ENCODE results near the gene CPXM1.

The CPXM1 gene

DNA sequence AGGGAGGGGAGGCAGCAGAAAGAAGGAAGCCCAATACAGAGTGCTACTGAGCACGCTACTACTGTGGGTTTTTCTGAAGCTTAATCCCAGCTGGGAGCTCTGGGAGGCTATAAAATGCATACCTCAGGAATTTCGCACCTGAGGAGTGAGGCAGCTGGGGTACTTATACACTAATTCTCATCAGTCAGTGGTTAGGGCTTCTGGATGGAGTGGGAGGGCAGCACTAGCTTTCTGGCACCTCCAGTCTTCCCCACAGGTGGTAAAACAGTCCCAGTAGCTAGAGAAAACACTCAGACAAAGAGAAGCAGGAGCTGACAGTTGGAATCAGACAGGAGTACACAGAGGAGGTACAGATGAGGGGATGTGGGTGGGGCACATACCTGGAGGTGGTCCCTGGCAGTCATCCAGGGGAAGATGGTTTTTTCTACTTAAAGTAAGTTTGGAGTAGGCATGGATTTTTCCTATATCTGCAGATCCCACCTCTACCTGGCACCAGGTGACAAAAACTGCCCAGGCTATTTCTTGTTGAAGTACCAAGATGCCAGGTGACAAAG lies 37.8 kb downstream of the CPXM1 start:
- no peak for DNase-seq

- DNase-seq = no peak
These were observed 38.5 kb downstream of the CPXM1 start for GRCh38 chr20:2761885-2762284.

DNA sequence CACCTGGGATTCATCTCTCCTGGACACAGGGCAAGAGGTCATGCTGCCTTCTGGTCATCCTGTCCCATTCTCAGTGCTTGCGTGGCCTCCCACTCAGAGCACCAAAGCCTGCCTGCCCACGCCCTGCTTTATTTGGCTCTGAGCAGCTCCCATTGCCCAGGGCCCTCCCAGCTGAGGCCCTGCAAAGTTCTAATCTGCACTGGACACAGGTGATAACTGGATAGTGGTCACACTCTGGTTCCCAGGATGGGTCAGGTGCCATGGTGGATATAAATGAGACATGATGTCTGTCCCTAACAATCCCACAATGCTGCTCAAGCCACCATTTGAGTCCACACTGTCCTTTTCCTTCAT lies 39.5 kb downstream of the CPXM1 start:
- no peak for DNase-seq

- DNase-seq = no peak
These were observed 40.0 kb downstream of the CPXM1 start for GRCh38 chr20:2760297-2760951.

DNA sequence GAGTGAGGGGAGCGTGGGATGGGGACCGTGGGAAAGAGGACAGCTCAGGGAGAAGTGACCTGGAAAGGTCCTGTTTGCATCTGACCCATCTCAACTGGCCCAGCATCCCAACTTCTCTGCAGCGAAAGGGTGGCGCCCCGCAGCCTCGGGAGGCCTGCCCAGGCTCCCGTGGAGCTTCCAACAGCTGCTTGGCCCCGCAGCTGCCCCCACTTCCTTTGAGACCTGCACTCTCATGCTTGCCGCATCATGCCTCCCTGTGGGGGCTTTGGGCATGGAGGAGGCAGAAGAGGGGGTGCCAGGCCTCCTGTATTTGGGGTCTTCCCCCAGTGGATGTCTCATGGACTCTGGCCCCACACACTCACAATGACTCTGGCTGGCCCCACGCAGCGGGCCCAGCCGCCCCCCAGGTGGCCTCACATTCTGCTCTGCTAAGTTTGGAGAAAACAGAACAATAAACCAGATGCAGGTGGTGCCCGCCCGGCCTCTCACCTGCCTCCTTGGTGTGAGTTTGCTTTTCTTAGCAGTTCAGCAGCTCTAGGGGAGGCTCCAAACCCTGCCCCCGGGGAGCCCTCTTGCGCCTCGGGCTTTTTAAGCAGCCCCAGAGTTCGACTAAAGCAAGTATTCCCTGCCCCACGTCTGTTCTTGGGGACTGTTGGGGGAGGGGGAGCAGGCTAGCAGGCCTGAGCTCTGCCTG lies 40.7 kb downstream of the CPXM1 start:
- DNase-seq = no peak

DNA sequence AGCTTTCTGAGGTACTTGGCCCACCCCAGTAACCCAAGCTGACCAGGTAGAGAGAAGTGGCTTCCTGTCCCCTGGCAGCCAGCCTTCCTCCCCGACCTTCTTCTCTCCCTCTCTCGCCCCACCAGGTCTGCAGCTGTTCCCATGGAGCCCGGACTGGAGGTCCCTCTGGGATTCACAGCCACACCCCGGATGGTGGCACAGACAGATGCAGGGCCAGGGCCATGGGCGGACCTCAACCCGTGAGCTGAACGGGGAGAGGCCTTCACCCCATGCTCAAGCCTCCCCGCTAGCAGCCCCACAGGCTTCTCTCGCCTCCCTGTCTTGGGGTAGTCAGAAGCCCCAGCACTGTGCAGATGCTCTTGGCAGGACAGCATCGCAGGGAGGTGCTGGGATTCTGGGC lies 41.3 kb downstream of the CPXM1 start:
- DNase-seq = no peak

- DNase-seq = no peak
These were observed 42.5 kb downstream of the CPXM1 start for GRCh38 chr20:2757969-2758368.

- DNase-seq = no peak
These were observed 43.4 kb downstream of the CPXM1 start for GRCh38 chr20:2757001-2757400.

DNA sequence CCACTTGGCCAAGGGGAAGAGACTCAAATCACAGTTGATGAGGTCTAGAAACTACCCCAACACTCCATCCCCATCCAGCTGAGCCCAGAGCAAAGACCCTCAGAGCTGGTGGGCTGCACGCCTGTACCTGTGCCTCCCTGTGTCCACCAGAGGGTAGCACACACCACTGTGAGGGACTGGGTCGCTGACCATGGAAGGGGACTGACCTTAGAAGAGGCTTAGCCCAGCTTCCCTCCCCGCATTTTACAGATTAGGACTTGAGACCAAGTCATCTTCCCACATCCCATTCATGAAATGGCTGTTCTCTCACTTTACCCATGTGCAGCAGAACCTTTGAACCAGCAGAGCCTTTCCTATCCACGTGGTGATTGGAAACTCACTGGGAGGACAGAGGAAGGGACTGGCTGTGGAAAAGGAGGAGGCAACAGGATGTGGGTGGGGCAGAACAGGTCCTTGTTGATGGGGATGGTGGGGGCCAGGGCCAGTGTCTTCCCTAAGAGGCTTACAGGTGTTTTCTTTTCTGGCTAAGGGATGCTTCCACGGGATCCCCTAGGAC lies 44.3 kb downstream of the CPXM1 start:
- DNase-seq = no peak

DNA sequence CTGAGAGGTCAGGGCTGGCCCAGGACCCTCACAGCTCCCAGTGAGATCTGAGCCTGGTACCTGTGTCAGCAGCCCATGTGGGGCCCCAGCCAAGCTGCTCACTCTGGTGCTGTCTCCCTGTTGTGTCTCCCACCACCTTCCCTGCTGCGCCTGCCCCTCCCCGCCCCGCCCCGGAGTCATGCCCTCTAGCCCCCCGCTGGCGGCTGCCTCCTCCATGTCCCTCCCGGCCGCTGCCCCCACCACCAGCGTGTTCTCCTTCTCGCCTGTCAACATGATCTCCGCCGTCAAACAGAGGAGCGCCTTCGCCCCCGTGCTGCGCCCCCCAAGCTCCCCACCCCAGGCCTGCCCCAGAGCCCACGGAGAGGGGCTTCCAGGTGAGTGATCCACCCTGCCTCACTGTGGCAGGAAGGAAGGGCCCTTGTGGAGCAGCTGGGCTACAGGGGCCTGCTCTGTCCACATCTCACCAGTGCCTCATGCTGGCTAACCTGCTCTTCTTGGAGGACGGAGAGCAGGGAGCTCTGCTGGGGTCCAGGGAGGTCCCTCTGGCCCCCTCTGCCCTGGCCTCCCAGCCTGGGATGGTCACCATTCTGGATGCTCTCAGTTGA lies 44.9 kb downstream of the CPXM1 start:
- no peak for DNase-seq

DNA sequence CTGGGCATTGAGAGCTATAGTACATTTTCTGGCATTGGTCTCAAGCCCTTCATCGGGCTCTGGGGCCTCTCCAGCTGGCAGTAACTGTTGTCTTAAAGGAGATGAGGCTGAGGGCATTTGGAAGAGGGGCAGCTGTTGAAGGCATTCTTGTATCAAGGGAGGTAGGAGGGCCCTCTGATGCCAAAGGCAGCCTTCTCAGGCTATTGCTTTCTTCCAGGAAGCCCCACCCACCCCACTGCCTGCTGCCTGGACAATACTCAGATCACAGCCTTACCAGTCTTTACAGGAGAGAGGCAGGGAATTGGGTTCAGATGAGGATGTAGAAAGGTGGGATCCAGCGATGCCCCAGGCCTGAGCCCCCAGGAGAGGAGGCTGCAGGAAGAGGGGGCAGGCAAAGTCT lies 46.0 kb downstream of the CPXM1 start:
- no peak for DNase-seq

GRCh38 chr20:2753461-2754040 lies 46.9 kb downstream of the CPXM1 start:
- no peak for DNase-seq

- DNase-seq = peak; percentile 69
These were observed 47.6 kb downstream of the CPXM1 start for GRCh38 chr20:2752567-2753460.

DNA sequence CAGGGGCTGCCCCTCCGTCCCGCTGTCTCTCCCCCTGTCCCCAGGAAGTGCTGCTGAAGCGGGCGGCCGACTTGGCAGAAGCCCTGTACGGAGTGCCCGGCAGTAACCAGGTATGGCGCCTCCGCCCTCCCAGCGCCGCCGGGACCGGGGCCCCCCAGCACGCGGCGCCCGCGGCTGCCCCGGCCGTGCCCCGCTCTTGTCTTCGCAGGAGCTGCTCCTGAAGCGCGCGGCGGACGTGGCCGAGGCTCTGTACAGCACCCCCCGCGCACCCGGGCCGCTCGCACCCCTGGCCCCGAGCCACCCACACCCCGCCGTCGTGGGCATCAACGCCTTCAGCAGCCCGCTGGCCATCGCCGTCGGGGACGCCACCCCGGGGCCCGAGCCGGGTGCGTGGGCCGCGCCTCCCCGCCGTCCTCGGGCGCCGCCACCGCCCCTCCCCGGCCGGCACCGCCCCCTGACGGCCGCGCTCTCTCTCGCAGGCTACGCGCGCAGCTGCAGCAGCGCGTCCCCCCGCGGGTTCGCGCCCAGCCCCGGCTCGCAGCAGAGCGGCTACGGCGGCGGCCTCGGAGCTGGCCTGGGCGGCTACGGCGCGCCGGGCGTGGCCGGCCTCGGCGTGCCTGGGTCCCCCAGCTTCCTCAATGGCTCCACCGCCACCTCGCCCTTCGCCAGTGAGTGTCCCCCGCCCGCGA lies 48.4 kb downstream of the CPXM1 start:
- peak; percentile 75 for DNase-seq

GRCh38 chr20:2751347-2751877 lies 49.0 kb downstream of the CPXM1 start:
- no peak for DNase-seq

- DNase-seq = no peak
These were observed 49.8 kb downstream of the CPXM1 start for GRCh38 chr20:2750491-2751251.

- no peak for DNase-seq
These were observed 50.4 kb downstream of the CPXM1 start for GRCh38 chr20:2749951-2750490.

GRCh38 chr20:2749343-2749950 lies 51.0 kb downstream of the CPXM1 start:
- no peak for DNase-seq

GRCh38 chr20:2748551-2749342 lies 51.7 kb downstream of the CPXM1 start:
- no peak for DNase-seq

Measured in activated T-cell treated with anti-CD3 and anti-CD28 coated beads, Interleukin-2, amount 50 U/mL, for 1 hour (primary cell).